ENCODE data around the gene TMEM242.

- TF ChIP-seq CTCF (IDR thresholded peaks at IDR 0.05 in 4 of 5, conservative IDR thresholded peaks at IDR 0.05 in 1 of 5) (no peak), POLR2A (IDR thresholded peaks at IDR 0.05) (no peak)
Measured at GRCh38 chr6:157313531-157314467, 9.5 kb downstream of the TMEM242 start.
